C4-2B (cell line): Measurements from ENCODE around the gene CACFD1.

Experiments used
- ZFX ChIP-seq: fragments of 450-650 bp; IDR thresholded peaks from 2 replicates; pipeline ENCODE4 v1.6.1; 2017
- TF ChIP-seq, protein P1 (sequence below): fragments of 450-650 bp; conservative IDR thresholded peaks from 2 replicates; pipeline ENCODE4 v1.5.1; 2017; ENCODE audit warnings: mild to moderate bottlenecking

DNA sequence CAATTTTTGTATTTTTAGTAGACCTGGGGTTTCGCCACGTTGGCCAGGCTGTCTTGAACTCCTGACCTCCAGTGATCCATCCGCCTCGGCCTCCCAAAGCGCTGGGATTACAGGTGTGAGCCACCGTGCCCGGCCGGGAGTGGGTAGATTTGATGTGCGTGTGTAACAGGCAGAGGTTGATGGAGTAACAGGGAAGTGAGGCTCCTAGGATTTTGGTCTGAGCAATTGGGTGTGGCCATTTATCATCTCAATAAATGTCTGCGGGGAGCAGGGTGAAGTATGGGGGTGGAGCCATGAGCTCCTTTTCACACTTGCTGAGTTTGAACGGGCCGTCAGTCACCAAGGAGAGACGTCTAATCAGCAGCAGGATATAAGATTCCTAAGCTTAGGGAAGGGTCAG is 40.8 kb upstream of the CACFD1 start:
- TF ChIP-seq, protein P1, sequence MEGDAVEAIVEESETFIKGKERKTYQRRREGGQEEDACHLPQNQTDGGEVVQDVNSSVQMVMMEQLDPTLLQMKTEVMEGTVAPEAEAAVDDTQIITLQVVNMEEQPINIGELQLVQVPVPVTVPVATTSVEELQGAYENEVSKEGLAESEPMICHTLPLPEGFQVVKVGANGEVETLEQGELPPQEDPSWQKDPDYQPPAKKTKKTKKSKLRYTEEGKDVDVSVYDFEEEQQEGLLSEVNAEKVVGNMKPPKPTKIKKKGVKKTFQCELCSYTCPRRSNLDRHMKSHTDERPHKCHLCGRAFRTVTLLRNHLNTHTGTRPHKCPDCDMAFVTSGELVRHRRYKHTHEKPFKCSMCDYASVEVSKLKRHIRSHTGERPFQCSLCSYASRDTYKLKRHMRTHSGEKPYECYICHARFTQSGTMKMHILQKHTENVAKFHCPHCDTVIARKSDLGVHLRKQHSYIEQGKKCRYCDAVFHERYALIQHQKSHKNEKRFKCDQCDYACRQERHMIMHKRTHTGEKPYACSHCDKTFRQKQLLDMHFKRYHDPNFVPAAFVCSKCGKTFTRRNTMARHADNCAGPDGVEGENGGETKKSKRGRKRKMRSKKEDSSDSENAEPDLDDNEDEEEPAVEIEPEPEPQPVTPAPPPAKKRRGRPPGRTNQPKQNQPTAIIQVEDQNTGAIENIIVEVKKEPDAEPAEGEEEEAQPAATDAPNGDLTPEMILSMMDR, result no peak
- TF ChIP-seq ZFX, result no peak
